COR-L47 (cell line): Measurements from ENCODE around the gene USP16.
A peak's percentile ranks its signal among the peaks of the same experiment; 100 is the strongest.

Experiments
- DNase-seq: peaks from one replicate; lab custom pipeline; 2025; lab: John Stamatoyannopoulos, UW

The USP16 gene

GRCh38 chr21:29033871-29034270 is 9.4 kb downstream of the USP16 start:
- DNase-seq, result no peak

GRCh38 chr21:29034678-29035077 is 10.2 kb downstream of the USP16 start:
- no peak for DNase-seq

DNA sequence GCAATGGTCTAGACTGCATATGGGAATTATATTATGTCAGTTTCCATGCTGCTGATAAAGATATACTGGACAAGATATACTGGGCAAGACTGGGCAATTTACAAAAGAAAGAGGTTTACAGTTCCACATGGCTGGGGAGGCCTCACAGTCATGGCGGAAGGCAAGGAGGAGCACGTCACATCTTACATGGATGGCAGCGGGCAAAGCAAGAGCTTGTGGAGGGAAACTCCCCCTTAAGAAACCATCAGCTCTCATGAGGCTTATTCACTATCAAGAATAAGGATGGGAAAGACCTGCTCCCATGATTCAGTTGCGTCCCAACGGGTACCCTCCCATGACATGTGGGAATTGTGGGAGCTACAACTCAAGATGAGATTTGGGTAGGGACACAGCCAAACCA is 27.8 kb downstream of the USP16 start:
- DNase-seq, result no peak

DNA sequence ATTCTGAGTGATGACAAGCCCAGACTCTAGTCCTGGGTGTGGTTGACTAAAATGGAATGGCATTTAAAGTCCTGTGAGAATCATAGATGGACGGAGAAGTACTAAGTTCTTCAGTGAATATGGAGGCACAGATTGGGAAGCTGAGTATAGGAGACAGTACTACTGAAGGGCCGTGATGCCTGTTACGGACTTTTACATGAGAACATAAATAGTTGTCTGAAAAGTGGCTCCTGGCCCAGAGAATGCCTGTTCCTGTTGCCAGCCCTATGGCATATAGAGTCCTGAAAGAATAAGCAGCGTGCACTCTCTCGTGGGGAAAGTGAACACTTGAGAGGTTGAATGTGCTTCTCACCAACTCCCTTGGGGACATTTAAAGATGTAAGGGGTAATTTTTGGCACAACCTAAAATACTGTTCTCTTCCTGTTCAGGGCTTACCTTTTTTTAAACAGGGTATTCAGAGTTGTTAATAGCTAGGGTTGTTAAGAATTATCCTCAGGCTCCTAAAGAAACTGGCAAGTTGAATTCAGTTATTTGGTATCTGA is 28.6 kb downstream of the USP16 start:
- no peak for DNase-seq

GRCh38 chr21:29053656-29054055 is 29.2 kb downstream of the USP16 start:
- DNase-seq, result no peak

DNA sequence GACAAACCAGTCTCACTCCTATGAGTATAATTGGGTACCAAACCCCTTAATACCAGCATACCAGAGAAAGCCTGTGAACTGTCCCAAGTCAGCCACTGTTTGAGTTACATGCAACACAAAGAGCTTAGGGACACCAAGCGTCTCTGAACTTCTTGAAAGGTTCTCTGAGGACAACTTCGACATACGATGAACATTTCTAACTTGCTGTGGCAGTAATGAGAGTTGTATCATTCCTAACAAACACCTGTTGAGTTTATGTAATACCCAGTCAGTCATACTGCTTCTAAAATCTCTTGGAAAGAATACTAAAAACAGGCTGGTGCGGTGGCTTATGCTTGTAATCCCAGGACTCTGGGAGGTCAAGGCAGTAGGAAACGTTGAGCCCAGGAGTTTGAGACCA is 30.6 kb downstream of the USP16 start:
- no peak for DNase-seq

- DNase-seq, result peak; percentile 14
Measured at GRCh38 chr21:29056005-29056404, 31.5 kb downstream of the USP16 start.

- no peak for DNase-seq
Measured at GRCh38 chr21:29056538-29057050, 32.1 kb downstream of the USP16 start.

DNA sequence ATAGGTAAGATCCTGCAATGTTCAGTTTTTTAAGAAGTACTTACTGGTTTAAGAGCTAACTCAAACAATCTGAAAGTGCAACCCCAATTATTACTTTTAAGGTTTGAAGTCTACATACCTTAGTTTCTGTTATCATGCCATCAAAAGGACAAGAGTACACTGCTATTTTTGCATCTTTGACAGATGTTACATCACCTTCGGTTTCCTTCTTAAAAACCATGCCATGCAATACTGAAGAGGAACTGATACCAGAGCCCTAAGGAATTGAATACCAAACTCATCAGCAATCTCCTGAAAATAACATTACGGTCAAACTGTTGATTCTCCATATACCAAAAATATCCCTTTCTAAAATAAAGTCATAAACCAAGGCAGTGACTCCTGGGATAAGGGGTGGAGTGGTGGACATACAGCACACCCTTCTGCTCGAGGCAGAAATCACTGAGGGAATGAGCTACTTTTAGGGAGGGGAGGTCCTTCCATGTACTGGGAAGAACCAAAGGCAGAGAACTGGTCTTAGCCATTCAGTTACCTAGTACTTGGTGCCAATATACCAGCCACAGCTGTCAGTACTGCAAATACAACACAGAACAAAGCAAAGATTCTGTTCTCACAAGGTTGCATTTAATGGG is 40.5 kb downstream of the USP16 start:
- DNase-seq, result no peak

DNA sequence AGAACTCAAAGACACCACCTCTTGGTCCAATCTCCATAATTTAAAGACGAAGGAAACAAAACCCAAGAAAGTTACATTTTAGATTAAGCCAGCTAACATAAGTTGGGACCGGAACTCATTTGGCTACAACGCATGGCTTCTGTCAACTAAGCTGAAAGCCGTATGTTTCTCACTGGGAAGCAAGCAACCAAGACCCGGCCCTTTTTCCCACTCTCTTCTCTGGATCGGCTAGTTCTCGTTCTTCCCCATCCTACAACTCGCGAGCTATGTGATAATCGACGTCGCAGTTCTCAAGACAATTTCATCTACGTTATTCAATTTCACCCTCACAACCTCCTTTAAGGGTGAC is 48.4 kb downstream of the USP16 start:
- DNase-seq, result no peak

- DNase-seq, result peak; percentile 99
Measured at GRCh38 chr21:29073222-29074006, 48.9 kb downstream of the USP16 start, which contains the start of gene CCT8. TSS of gene CCT8 (minus strand) at chr21:29073648. CDS start at chr21:29073590, 58 bp downstream.

GRCh38 chr21:29074007-29074376 is 49.5 kb downstream of the USP16 start:
- DNase-seq, result peak; percentile 73

DNA sequence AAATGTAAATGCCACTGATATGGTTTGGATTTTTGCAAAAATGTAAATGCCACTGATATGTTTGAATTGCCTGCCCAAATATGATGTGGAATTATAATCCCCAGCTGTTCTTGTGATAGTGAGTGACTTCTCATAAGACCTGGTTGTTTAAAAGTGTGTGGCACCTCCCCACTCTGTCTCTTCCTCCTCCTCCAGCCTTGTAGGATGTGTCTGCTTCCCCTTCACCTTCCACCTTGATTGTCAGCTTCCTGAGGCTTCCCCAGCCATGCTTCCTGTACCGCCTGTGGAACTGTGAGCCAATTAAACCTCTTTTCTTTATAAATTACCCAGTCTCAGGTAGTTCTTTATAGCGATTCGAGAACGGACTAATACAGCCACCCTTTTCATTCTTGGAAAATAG is 50.3 kb downstream of the USP16 start:
- DNase-seq, result no peak

GRCh38 chr21:29075706-29076466 is 51.4 kb downstream of the USP16 start:
- DNase-seq, result no peak

- DNase-seq, result peak; percentile 62
Measured at GRCh38 chr21:29076731-29077640, 52.5 kb downstream of the USP16 start.

GRCh38 chr21:29077651-29078090 is 53.2 kb downstream of the USP16 start:
- peak; percentile 61 for DNase-seq

- peak; percentile 8 for DNase-seq
Measured at GRCh38 chr21:29078869-29079767, 54.6 kb downstream of the USP16 start.

- no peak for DNase-seq
Measured at GRCh38 chr21:29080454-29080941, 56.0 kb downstream of the USP16 start.

DNA sequence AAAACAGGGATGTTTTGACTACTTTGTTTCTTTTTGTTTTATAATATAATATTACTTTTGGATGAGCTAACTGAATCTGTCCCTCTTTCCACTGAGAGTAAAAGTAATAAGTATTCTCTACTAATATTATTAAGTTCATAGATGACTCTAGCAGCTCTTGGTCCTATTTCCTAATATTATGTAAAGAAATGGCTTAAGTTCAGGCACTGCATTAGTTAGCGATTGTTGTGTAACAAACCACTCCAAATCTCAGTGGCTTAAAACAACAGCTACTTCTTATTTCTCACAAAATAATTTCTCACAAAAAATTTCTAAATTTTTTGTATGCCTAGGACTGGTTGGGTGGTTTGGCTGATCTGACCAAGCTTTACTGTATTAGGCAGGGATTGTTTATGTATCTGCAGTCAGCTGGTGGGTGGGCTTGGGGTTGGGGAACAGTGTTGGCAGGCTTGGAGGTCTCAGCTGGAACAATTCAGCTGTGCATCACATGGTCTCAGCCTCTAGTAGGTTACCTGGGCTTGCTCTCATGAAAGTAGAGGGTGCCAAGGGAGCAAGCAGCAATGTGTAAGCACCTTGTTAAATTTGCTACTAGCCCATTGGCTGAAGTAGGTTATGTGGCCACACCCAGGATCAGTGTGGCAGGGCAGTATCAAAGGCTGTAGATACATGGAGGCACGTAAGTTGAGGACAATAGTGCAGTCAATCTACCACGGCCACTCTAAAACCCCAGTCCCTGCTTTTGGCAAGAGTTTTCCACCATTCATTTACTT is 57.8 kb downstream of the USP16 start:
- no peak for DNase-seq
